H9 (cell line): ENCODE data around the gene ZFPL1. TPM values are rescaled to one million over a fixed set of nuclear protein-coding genes. Genes with fewer than 3 reads are reported as not detected.

Experiments
- DNase-seq: peaks from one replicate; pipeline ENCODE4 v3.0.0-alpha.2; 2017
- H2AFZ ChIP-seq: one replicate; pipeline ENCODE4 v1.6.1; 2013; ENCODE audit warnings: mild to moderate bottlenecking, low read length, control low read depth, moderate library complexity
- H2AK5ac ChIP-seq: 2 replicates; pipeline ENCODE4 v1.6.1; 2013; ENCODE audit warnings: low read length, control low read depth, mixed read lengths; ENCODE audit not compliant: insufficient read length
- H2BK120ac ChIP-seq: one replicate; pipeline ENCODE4 v1.6.1; 2013; ENCODE audit warnings: low read depth, mild to moderate bottlenecking, low read length, control low read depth, inconsistent platforms; ENCODE audit not compliant: poor library complexity, severe bottlenecking
- H2BK12ac ChIP-seq: 2 replicates; pipeline ENCODE4 v1.6.1; 2013; ENCODE audit warnings: low read length, control low read depth, mixed read lengths, low read depth; ENCODE audit not compliant: insufficient read length
- H2BK15ac ChIP-seq: 2 replicates; pipeline ENCODE4 v1.6.1; 2013; ENCODE audit warnings: low read depth, low read length, control low read depth
- H2BK20ac ChIP-seq: one replicate; pipeline ENCODE4 v1.6.1; 2013; ENCODE audit warnings: low read depth, mild to moderate bottlenecking, low read length, control low read depth, inconsistent platforms; ENCODE audit not compliant: poor library complexity, severe bottlenecking
- H2BK5ac ChIP-seq: 2 replicates; pipeline ENCODE4 v1.6.1; 2013; ENCODE audit warnings: low read length, control low read depth, mixed read lengths; ENCODE audit not compliant: insufficient read length
- H3K14ac ChIP-seq: 2 replicates; pipeline ENCODE4 v1.6.1; 2013; ENCODE audit warnings: low read length, control low read depth; ENCODE audit not compliant: insufficient read depth
- H3K18ac ChIP-seq: 2 replicates; pipeline ENCODE4 v1.6.1; 2013; ENCODE audit warnings: low read depth, mild to moderate bottlenecking, mixed read lengths, low read length, control low read depth; ENCODE audit not compliant: insufficient read length
- H3K23ac ChIP-seq: 2 replicates; pipeline ENCODE4 v1.6.1; 2013; ENCODE audit warnings: low read length, control low read depth, mixed read lengths, low read depth; ENCODE audit not compliant: insufficient read length
- H3K23me2 ChIP-seq: 2 replicates; pipeline ENCODE4 v1.6.1; 2013; ENCODE audit warnings: low read depth, mild to moderate bottlenecking, mixed read lengths, low read length, control low read depth; ENCODE audit not compliant: insufficient read length, poor library complexity, severe bottlenecking
- H3K27ac ChIP-seq: 2 replicates; pipeline ENCODE4 v1.5.1; 2013; ENCODE audit warnings: low read length, control low read depth, mixed read lengths, low read depth; ENCODE audit not compliant: insufficient read length
- H3K27me3 ChIP-seq: 2 replicates; pipeline ENCODE4 v1.6.1; 2013; ENCODE audit warnings: low read length, control low read depth, inconsistent platforms; ENCODE audit not compliant: insufficient read depth
- H3K4ac ChIP-seq: 2 replicates; pipeline ENCODE4 v1.6.1; 2013; ENCODE audit warnings: low read depth, mild to moderate bottlenecking, control low read depth, inconsistent platforms, low read length, moderate library complexity
- H3K4me1 ChIP-seq: 2 replicates; pipeline ENCODE4 v1.6.1; 2013; ENCODE audit warnings: low read length, control low read depth, inconsistent platforms; ENCODE audit not compliant: insufficient read depth
- H3K4me2 ChIP-seq: 2 replicates; pipeline ENCODE4 v1.6.1; 2013; ENCODE audit warnings: low read length, control low read depth, mixed read lengths; ENCODE audit not compliant: insufficient read length, insufficient read depth
- H3K56ac ChIP-seq: 2 replicates; pipeline ENCODE4 v1.6.1; 2013; ENCODE audit warnings: low read depth, mild to moderate bottlenecking, mixed read lengths, low read length, control low read depth; ENCODE audit not compliant: insufficient read length
- H3K79me1 ChIP-seq: 2 replicates; pipeline ENCODE4 v1.6.1; 2013; ENCODE audit warnings: low read depth, mild to moderate bottlenecking, moderate library complexity, low read length, control low read depth, inconsistent platforms; ENCODE audit not compliant: insufficient read depth, poor library complexity, severe bottlenecking
- H3K79me2 ChIP-seq: 2 replicates; pipeline ENCODE4 v1.6.1; 2013; ENCODE audit warnings: low read length, control low read depth, inconsistent platforms; ENCODE audit not compliant: insufficient read depth
- H3K9ac ChIP-seq: 2 replicates; pipeline ENCODE4 v1.6.1; 2013; ENCODE audit warnings: low read length, control low read depth, mixed read lengths; ENCODE audit not compliant: insufficient read length; ENCODE audit errors: extremely low read depth
- H3K9me3 ChIP-seq: one replicate; pipeline ENCODE4 v1.6.1; 2013; ENCODE audit warnings: low read depth, low read length, inconsistent platforms; ENCODE audit not compliant: control insufficient read depth
- H3T11ph ChIP-seq: one replicate; pipeline ENCODE4 v1.6.1; 2013; ENCODE audit warnings: mild to moderate bottlenecking, low read length, control low read depth, inconsistent platforms
- H4K20me1 ChIP-seq: one replicate; pipeline ENCODE4 v1.6.1; 2013; ENCODE audit not compliant: control insufficient read depth, insufficient read length, insufficient read depth
- H4K5ac ChIP-seq: 2 replicates; pipeline ENCODE4 v1.6.1; 2013; ENCODE audit warnings: low read depth, mild to moderate bottlenecking, mixed read lengths, low read length, control low read depth; ENCODE audit not compliant: insufficient read length
- H4K8ac ChIP-seq: replicated peaks from 2 replicates; pipeline ENCODE4 v1.6.1; 2013; ENCODE audit warnings: low read length, control low read depth, mixed read lengths, low read depth; ENCODE audit not compliant: insufficient read length
- H4K91ac ChIP-seq: 2 replicates; pipeline ENCODE4 v1.6.1; 2013; ENCODE audit warnings: low read depth, mild to moderate bottlenecking, moderate library complexity, mixed read lengths, low read length, control low read depth; ENCODE audit not compliant: insufficient read length
- H3K27ac Mint-ChIP-seq, 3 experiments: 2 replicates in 2 of 3; 3 replicates in 1 of 3; pipeline ENCODE4 v1.8.0; 2020 to 2021; ENCODE audit warnings: mixed read lengths in 3 of 3, mild to moderate bottlenecking in 1 of 3, moderate library complexity in 1 of 3
- H3K27me3 Mint-ChIP-seq: 2 replicates; pipeline ENCODE4 v1.8.0; 2021; ENCODE audit warnings: low read depth, mild to moderate bottlenecking, moderate library complexity, mixed read lengths
- H3K36me3 Mint-ChIP-seq, 3 experiments: 2 replicates in 2 of 3; 3 replicates in 1 of 3; pipeline ENCODE4 v1.8.0; 2020 to 2021; ENCODE audit warnings: low read depth in 3 of 3, mixed read lengths in 3 of 3; ENCODE audit not compliant: insufficient read depth in 1 of 3
- H3K4me1 Mint-ChIP-seq, 2 experiments: 2 replicates each; pipeline ENCODE4 v1.8.0; 2020; ENCODE audit warnings: mixed read lengths in 2 of 2
- H3K4me3 Mint-ChIP-seq, 2 experiments: 2 replicates in 1 of 2; 3 replicates in 1 of 2; pipeline ENCODE4 v1.8.0; 2020 to 2021; ENCODE audit warnings: mild to moderate bottlenecking in 2 of 2, mixed read lengths in 2 of 2, moderate library complexity in 1 of 2
- H3K9me3 Mint-ChIP-seq, 2 experiments: 2 replicates in 1 of 2; 3 replicates in 1 of 2; pipeline ENCODE4 v1.8.0; 2020; ENCODE audit warnings: mild to moderate bottlenecking in 2 of 2, mixed read lengths in 2 of 2, moderate library complexity in 1 of 2
- WGBS: extraction: QIAGEN DNeasy Blood & Tissue Kit; methylation state at CpG from one replicate; pipeline ENCODE4 v1.1.7; 2013; ENCODE audit warnings: missing lambda C conversion rate, low lambda C conversion rate, mixed read lengths; ENCODE audit not compliant: insufficient read length; ENCODE audit errors: extremely low coverage; 5-methylcytosine and 5-hydroxymethylcytosine counted together
- total RNA-seq: library from RNA; stranded (reverse); gene quantifications from 2 replicates; pipeline ENCODE4 v1.2.1, GENCODE V29; 2021
- TF ChIP-seq, protein P1 (sequence below): fragments of 200-600 bp; sonication (generic); conservative IDR thresholded peaks from 3 replicates; pipeline ENCODE4 v1.8.0; 2021; ENCODE audit warnings: antibody characterized with exemption, mild to moderate bottlenecking

The ZFPL1 gene
- total RNA-seq, 1 experiment from 2014 or later = 24.2 TPM

DNA sequence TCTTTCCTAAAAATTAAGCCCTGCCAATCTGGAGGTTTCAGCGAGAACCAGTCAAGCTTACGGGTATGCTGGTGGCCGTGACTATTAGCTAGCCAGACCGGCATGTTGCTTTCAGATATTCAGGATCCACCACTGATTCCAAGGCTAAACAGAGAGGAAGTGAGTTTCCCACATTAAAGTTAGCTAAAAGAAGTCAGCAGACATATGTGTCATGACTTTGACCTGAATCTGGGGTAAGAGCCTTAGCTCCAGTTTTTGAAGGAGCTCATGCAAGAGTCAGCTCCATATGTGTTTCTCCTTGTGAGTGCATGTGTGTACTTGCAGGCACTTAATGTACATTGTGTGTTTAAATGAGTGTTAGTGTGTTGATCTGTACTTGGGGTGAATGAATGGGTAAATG lies 1.4 kb downstream of the ZFPL1 start:
- H2BK12ac ChIP-seq = no peak overlapping the region
- no peak for DNase-seq
- H3K27ac Mint-ChIP-seq = no peak overlapping the region; a peak in 2 of 7 replicates
- H2BK5ac ChIP-seq = no peak overlapping the region
- peak overlapping the region; percentile 97 to 99 for H3K4me3 Mint-ChIP-seq
- H3K27ac ChIP-seq = no peak overlapping the region
- H4K20me1 ChIP-seq = peaks cover 3% of the 10 kb centered on the region
- no peak overlapping the region for H3K56ac ChIP-seq
- H4K5ac ChIP-seq = no peak overlapping the region
- H2BK20ac ChIP-seq = no peak overlapping the region
- H3K4ac ChIP-seq = no peak overlapping the region
- peaks cover 3% of the 10 kb centered on the region for H3K79me1 ChIP-seq
- H3K36me3 Mint-ChIP-seq = peaks cover 19 to 63% (median 60%) of the 10 kb centered on the region in 3 experiments
- TF ChIP-seq, protein P1, sequence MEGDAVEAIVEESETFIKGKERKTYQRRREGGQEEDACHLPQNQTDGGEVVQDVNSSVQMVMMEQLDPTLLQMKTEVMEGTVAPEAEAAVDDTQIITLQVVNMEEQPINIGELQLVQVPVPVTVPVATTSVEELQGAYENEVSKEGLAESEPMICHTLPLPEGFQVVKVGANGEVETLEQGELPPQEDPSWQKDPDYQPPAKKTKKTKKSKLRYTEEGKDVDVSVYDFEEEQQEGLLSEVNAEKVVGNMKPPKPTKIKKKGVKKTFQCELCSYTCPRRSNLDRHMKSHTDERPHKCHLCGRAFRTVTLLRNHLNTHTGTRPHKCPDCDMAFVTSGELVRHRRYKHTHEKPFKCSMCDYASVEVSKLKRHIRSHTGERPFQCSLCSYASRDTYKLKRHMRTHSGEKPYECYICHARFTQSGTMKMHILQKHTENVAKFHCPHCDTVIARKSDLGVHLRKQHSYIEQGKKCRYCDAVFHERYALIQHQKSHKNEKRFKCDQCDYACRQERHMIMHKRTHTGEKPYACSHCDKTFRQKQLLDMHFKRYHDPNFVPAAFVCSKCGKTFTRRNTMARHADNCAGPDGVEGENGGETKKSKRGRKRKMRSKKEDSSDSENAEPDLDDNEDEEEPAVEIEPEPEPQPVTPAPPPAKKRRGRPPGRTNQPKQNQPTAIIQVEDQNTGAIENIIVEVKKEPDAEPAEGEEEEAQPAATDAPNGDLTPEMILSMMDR = no peak
- H3K27me3 Mint-ChIP-seq = no peaks in the 10 kb centered on the region
- H3K27me3 ChIP-seq = no peaks in the 10 kb centered on the region
- no peak overlapping the region for H3K14ac ChIP-seq
- H2AFZ ChIP-seq = no peak overlapping the region
- no peaks in the 10 kb centered on the region for H3K4me1 ChIP-seq
- H3T11ph ChIP-seq = no peak overlapping the region
- no peak overlapping the region for H4K91ac ChIP-seq
- no peak overlapping the region for H4K8ac ChIP-seq
- no peak overlapping the region for H2BK15ac ChIP-seq
- H2BK120ac ChIP-seq = no peak overlapping the region
- H2AK5ac ChIP-seq = no peak overlapping the region
- peak overlapping the region; percentile 79 for H3K4me2 ChIP-seq
- WGBS = no CpG with 5 or more reads among the region's 4 CpGs
- H3K9ac ChIP-seq = no peak overlapping the region
- no peak overlapping the region for H3K23ac ChIP-seq
- peaks cover 14 to 16% of the 10 kb centered on the region in 2 experiments for H3K4me1 Mint-ChIP-seq
- no peak overlapping the region for H3K18ac ChIP-seq
- H3K9me3 ChIP-seq = no peaks in the 10 kb centered on the region
- H3K79me2 ChIP-seq = peaks cover 8% of the 10 kb centered on the region; the same call in 1 of the 2 replicates
- H3K9me3 Mint-ChIP-seq = no peaks in the 10 kb centered on the region; a peak in 1 of 5 replicates
- peaks cover 12% of the 10 kb centered on the region for H3K23me2 ChIP-seq
